ENCODE data around the gene C4orf50.

Gene C4orf50

DNA sequence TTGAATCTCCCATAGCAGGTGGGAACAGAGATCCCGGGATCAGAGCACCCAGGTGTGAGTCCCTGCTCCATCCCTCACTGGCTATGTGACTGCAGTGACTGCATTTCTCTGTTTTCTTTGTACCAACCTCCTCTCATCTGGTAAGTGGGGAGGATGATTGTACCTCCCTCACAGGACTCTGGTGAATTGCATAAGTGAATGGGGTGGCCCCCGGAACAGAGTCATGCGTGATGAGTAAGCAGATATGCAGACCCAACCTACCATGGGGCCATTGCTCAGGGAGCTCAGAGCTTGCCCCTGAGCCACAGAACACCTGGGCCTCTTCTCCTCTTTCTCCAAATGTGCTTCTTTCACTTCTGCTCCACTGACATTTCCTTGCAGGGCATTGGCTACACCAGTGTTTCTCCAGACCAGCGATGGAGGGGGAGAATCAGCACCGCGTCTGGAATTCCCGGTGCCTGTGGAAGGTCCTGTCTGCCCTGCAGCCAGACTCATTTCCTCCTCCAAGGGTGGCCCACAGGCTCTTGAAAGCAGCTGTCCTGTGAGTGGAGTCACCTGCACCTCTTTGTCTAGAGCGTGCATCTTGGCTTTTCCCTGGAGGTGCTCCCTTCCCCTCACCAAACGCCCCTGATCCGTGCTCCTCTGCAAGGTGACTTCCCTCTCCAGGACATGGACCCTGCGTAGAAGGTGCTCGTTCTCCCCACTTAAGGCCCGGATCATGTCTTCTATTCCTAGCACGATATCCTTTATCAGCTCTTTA, 30.0 kb downstream of the C4orf50 start:
- Mint-ChIP-seq H3K27me3 (ENCODE audit: low read depth) (peaks cover 29% of the 10 kb centered on the region), H3K27ac (no peak overlapping the region), H3K4me3 (no peak overlapping the region), H3K36me3 (ENCODE audit: low read depth) (no peaks in the 10 kb centered on the region), H3K4me1 (no peaks in the 10 kb centered on the region), H3K9me3 (peaks cover 23% of the 10 kb centered on the region)
- TF ChIP-seq, protein P1, sequence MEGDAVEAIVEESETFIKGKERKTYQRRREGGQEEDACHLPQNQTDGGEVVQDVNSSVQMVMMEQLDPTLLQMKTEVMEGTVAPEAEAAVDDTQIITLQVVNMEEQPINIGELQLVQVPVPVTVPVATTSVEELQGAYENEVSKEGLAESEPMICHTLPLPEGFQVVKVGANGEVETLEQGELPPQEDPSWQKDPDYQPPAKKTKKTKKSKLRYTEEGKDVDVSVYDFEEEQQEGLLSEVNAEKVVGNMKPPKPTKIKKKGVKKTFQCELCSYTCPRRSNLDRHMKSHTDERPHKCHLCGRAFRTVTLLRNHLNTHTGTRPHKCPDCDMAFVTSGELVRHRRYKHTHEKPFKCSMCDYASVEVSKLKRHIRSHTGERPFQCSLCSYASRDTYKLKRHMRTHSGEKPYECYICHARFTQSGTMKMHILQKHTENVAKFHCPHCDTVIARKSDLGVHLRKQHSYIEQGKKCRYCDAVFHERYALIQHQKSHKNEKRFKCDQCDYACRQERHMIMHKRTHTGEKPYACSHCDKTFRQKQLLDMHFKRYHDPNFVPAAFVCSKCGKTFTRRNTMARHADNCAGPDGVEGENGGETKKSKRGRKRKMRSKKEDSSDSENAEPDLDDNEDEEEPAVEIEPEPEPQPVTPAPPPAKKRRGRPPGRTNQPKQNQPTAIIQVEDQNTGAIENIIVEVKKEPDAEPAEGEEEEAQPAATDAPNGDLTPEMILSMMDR (IDR thresholded peaks at IDR 0.05; ENCODE audit: unreplicated experiment in 3 of 3) = no peak

DNA sequence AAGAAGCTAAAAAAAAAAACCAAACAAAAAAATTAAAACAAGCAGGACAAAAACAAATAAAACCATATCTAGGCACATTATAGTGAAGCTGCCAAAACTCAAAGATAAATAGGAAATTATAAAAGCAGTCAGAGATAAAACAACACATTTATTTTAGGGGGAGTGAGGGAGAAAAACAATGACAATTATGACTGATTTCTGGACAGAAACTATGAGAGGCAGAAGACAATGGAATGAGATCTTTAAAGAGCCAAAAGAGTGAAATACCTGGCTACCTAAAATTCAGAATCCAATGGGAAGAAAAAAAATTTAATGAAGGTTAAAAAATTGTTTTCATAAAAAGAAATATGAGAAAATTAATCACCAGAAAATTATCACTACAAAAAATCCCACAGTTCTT, 33.4 kb downstream of the C4orf50 start:
- TF ChIP-seq, protein P1 (IDR thresholded peaks at IDR 0.05; ENCODE audit: unreplicated experiment in 3 of 3) = no peak
- Mint-ChIP-seq H3K27ac (no peak overlapping the region), H3K27me3 (ENCODE audit: low read depth) (peaks cover 29% of the 10 kb centered on the region), H3K4me1 (peaks cover 4% of the 10 kb centered on the region), H3K36me3 (ENCODE audit: low read depth) (no peaks in the 10 kb centered on the region), H3K9me3 (peaks cover 30% of the 10 kb centered on the region), H3K4me3 (no peak overlapping the region)

DNA sequence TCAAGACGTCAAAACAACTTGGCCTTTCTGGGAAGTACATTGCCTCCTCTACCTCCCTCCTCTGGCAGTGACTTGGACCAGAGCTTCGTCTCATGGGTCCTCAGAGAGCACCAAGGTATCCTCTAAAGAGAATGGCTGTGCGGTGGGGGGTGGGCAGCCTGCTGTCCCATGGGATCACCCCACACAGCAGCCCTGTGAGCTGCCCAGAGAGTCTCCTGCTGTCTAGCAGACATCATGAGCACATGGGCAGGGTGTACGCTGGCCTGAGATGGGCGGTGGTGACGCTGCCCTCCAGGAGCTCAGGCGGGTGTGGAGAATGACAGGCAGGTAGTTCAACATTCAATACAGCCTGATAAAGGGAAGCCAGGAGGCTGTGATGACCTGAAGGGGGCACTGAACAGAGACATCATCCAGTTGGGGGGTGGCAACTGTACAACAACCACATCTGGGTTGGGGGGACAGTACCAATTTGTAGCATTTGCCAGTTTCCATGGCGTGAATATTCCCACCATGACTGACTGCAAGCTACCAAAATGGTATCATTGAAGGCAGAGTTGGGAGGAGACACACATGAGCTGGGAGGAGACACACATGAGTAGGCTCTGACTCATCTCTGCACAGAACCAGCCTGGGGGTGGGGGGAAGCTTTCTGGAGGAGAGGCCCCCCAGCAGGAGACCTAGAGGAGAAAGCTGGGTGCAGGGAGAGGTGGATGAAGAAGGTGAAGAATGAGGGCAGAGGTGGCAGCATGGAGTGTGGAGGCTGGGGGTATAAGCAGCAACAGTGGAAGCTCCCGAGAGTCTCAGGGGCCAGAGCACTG, 35.9 kb downstream of the C4orf50 start:
- Mint-ChIP-seq H3K4me1 (peaks cover 4% of the 10 kb centered on the region), H3K27me3 (ENCODE audit: low read depth) (peaks cover 34% of the 10 kb centered on the region), H3K4me3 (no peak overlapping the region), H3K36me3 (ENCODE audit: low read depth) (no peaks in the 10 kb centered on the region), H3K27ac (no peak overlapping the region), H3K9me3 (peaks cover 27% of the 10 kb centered on the region)
- TF ChIP-seq, protein P1 (IDR thresholded peaks at IDR 0.05; ENCODE audit: unreplicated experiment in 3 of 3) = no peak

DNA sequence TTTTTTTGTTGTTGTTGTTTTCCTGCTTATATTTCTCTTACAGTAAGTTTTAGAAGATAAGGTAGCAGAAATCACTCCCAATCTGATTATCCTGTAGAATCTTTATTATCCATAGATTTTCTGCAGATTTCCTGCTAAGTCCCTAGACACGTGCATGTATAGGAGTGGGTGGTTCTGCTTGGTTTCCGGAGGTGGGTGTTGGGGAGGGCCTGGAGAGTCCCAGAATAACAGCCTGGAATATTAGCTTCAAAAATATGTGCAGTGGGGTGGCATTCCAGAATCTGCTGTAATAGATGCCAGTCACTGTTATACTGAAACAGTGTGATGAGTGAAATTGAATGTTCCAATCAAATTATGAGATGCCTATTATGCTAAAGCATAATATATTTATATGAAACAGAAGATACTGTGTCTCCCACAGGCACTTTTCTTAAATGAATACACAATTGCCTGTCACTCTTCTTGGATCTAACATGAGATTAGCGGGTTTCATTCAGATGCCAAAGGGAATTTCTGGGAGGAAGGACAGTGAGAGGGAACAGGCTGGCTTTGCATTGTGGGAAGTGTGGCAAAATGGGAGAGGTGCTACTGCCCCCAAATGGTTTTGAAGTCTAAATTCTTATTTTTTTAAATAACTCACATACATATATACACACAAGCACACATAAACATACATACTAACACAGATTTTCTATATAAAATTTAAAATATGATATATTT, 37.6 kb downstream of the C4orf50 start:
- no peak overlapping the region for H3K4me3 Mint-ChIP-seq

DNA sequence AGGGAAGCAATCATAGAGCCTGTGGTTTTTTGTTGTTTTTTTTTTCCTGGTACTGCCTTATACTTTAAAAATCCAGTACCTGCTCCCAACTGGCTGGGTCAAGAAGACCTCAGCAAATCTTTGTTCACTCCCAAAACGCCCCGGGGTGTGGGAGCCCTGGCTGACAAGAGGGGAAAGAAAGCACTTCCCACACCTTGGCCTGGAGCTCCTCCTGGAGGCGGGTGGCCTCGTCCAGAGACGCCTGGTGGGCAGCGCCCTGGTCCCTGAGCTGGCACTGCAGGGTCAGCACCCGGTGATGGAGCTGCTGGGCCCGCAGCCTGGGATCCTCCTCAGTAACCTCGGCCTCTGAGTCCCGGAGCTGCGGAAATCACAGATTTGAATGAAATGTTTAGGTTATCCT, 38.2 kb downstream of the C4orf50 start:
- H3K4me1 Mint-ChIP-seq = peaks cover 4% of the 10 kb centered on the region

More for the DNA sequence above, 37.6 kb downstream of the C4orf50 start:
- Mint-ChIP-seq H3K4me1 (peaks cover 4% of the 10 kb centered on the region), H3K27me3 (ENCODE audit: low read depth) (peaks cover 35% of the 10 kb centered on the region), H3K27ac (no peak overlapping the region), H3K9me3 (peaks cover 24% of the 10 kb centered on the region), H3K36me3 (ENCODE audit: low read depth) (no peaks in the 10 kb centered on the region)
- TF ChIP-seq, protein P1 (IDR thresholded peaks at IDR 0.05; ENCODE audit: unreplicated experiment in 3 of 3) = no peak

More for the DNA sequence above, 38.2 kb downstream of the C4orf50 start:
- TF ChIP-seq, protein P1 (IDR thresholded peaks at IDR 0.05; ENCODE audit: unreplicated experiment in 3 of 3) = peak; percentile 19 to 54 (median 37)
- no peak overlapping the region for H3K27ac Mint-ChIP-seq
- H3K4me3 Mint-ChIP-seq = no peak overlapping the region
- peaks cover 23% of the 10 kb centered on the region for H3K9me3 Mint-ChIP-seq
- H3K27me3 Mint-ChIP-seq (ENCODE audit: low read depth) = peaks cover 38% of the 10 kb centered on the region
- no peaks in the 10 kb centered on the region for H3K36me3 Mint-ChIP-seq (ENCODE audit: low read depth)

Data from nephron (organoid).